HEK293 (cell line): Measurements from ENCODE around the gene NRBF2.

Experiments
- CTCF ChIP-seq: fragments of 450-650 bp; formaldehyde crosslinking; IDR thresholded peaks from 2 replicates; pipeline ENCODE4 v1.5.1; 2016; ENCODE audit warnings: missing biosample characterization, missing genetic modification characterization
- GLI2 ChIP-seq: fragments of 450-650 bp; formaldehyde crosslinking; IDR thresholded peaks from 2 replicates; pipeline ENCODE4; 2017; ENCODE audit warnings: missing biosample characterization, missing genetic modification characterization, low read depth, borderline replicate concordance
- GLIS1 ChIP-seq: fragments of 450-650 bp; formaldehyde crosslinking; IDR thresholded peaks from 2 replicates; pipeline ENCODE4 v1.5.1; 2016; ENCODE audit warnings: missing biosample characterization, missing genetic modification characterization
- HOXD13 ChIP-seq: sonication (generic); formaldehyde crosslinking; IDR thresholded peaks from 2 replicates; pipeline ENCODE4 v1.8.0; 2022; ENCODE audit warnings: missing genetic modification reagents, borderline replicate concordance
- OVOL3 ChIP-seq: fragments of 450-650 bp; formaldehyde crosslinking; IDR thresholded peaks from 2 replicates; pipeline ENCODE4 v1.5.1; 2016; ENCODE audit warnings: missing biosample characterization, missing genetic modification characterization
- PBX3 ChIP-seq: sonication (generic); formaldehyde crosslinking; IDR thresholded peaks from 2 replicates; pipeline ENCODE4 v1.8.1; 2022; ENCODE audit warnings: mild to moderate bottlenecking, moderate library complexity, missing genetic modification reagents
- TSHZ1 ChIP-seq: fragments of 450-650 bp; formaldehyde crosslinking; IDR thresholded peaks from 2 replicates; pipeline ENCODE4 v1.5.1; 2016; ENCODE audit warnings: missing biosample characterization, missing genetic modification characterization, borderline replicate concordance
- WT1 ChIP-seq: fragments of 450-650 bp; formaldehyde crosslinking; IDR thresholded peaks from 2 replicates; pipeline ENCODE4 v1.5.1; 2016; ENCODE audit warnings: missing biosample characterization, missing genetic modification characterization
- ZEB2 ChIP-seq: fragments of 450-650 bp; formaldehyde crosslinking; IDR thresholded peaks from 2 replicates; pipeline ENCODE4 v1.5.1; 2016; ENCODE audit warnings: missing biosample characterization, missing genetic modification characterization
- ZFP69B ChIP-seq: fragments of 450-650 bp; formaldehyde crosslinking; IDR thresholded peaks from 2 replicates; pipeline ENCODE4 v1.5.1; 2016; ENCODE audit warnings: missing biosample characterization, missing genetic modification characterization
- ZNF114 ChIP-seq: fragments of 450-650 bp; formaldehyde crosslinking; IDR thresholded peaks from 2 replicates; pipeline ENCODE4 v1.5.0; 2017; ENCODE audit warnings: missing biosample characterization, missing genetic modification characterization
- ZNF133 ChIP-seq: fragments of 450-650 bp; formaldehyde crosslinking; IDR thresholded peaks from 2 replicates; pipeline ENCODE4 v1.5.1; 2016; ENCODE audit warnings: missing biosample characterization, missing genetic modification characterization
- ZNF155 ChIP-seq: fragments of 450-650 bp; formaldehyde crosslinking; IDR thresholded peaks from 2 replicates; pipeline ENCODE4 v1.5.1; 2016; ENCODE audit warnings: missing biosample characterization, missing genetic modification characterization
- ZNF169 ChIP-seq: fragments of 450-650 bp; formaldehyde crosslinking; IDR thresholded peaks from 2 replicates; pipeline ENCODE4 v1.5.1; 2016; ENCODE audit warnings: missing biosample characterization, missing genetic modification characterization
- ZNF184 ChIP-seq: fragments of 450-650 bp; IDR thresholded peaks from 2 replicates; pipeline ENCODE4 v1.5.1; 2018; ENCODE audit warnings: missing biosample characterization, mild to moderate bottlenecking, missing genetic modification characterization
- ZNF2 ChIP-seq: fragments of 450-650 bp; formaldehyde crosslinking; IDR thresholded peaks from 2 replicates; pipeline ENCODE4 v1.5.1; 2016; ENCODE audit warnings: missing biosample characterization, missing genetic modification characterization
- ZNF214 ChIP-seq: fragments of 450-650 bp; formaldehyde crosslinking; IDR thresholded peaks from 2 replicates; pipeline ENCODE4 v1.5.1; 2017; ENCODE audit warnings: missing biosample characterization, mild to moderate bottlenecking, missing genetic modification characterization, borderline replicate concordance
- ZNF24 ChIP-seq: fragments of 450-650 bp; formaldehyde crosslinking; IDR thresholded peaks from 2 replicates; pipeline ENCODE4 v1.5.1; 2016; ENCODE audit warnings: missing biosample characterization, missing genetic modification characterization
- ZNF354C ChIP-seq: fragments of 450-650 bp; formaldehyde crosslinking; IDR thresholded peaks from 2 replicates; pipeline ENCODE4 v1.5.1; 2016; ENCODE audit warnings: missing biosample characterization, missing genetic modification characterization, low read depth, borderline replicate concordance
- ZNF426 ChIP-seq: fragments of 450-650 bp; formaldehyde crosslinking; IDR thresholded peaks from 2 replicates; pipeline ENCODE4 v1.5.1; 2017; ENCODE audit warnings: missing biosample characterization, missing genetic modification characterization, mild to moderate bottlenecking, inconsistent platforms, moderate library complexity
- ZNF518A ChIP-seq: fragments of 450-650 bp; formaldehyde crosslinking; conservative IDR thresholded peaks from 2 replicates; pipeline ENCODE4 v1.5.1; 2016; ENCODE audit warnings: low read depth, missing biosample characterization, missing genetic modification characterization
- ZNF530 ChIP-seq: fragments of 450-650 bp; formaldehyde crosslinking; IDR thresholded peaks from 2 replicates; pipeline ENCODE4 v1.5.1; 2016; ENCODE audit warnings: low read depth, missing biosample characterization, missing genetic modification characterization
- ZNF629 ChIP-seq: fragments of 450-650 bp; formaldehyde crosslinking; IDR thresholded peaks from 2 replicates; pipeline ENCODE4 v1.5.1; 2017; ENCODE audit warnings: missing biosample characterization, missing genetic modification characterization
- ZNF654 ChIP-seq: fragments of 450-650 bp; formaldehyde crosslinking; IDR thresholded peaks from 2 replicates; pipeline ENCODE4 v1.5.1; 2016; ENCODE audit warnings: low read depth, missing biosample characterization, missing genetic modification characterization
- ZNF677 ChIP-seq: fragments of 450-650 bp; IDR thresholded peaks from 2 replicates; pipeline ENCODE4 v1.5.0; 2018; ENCODE audit warnings: missing biosample characterization, mild to moderate bottlenecking, missing genetic modification characterization, moderate library complexity
- ZNF692 ChIP-seq: fragments of 450-650 bp; formaldehyde crosslinking; IDR thresholded peaks from 2 replicates; pipeline ENCODE4 v1.5.1; 2016; ENCODE audit warnings: missing biosample characterization, missing genetic modification characterization
- ZNF747 ChIP-seq: fragments of 450-650 bp; formaldehyde crosslinking; IDR thresholded peaks from 2 replicates; pipeline ENCODE4 v1.5.1; 2016; ENCODE audit warnings: missing biosample characterization, missing genetic modification characterization
- ZNF785 ChIP-seq: fragments of 450-650 bp; formaldehyde crosslinking; IDR thresholded peaks from 2 replicates; pipeline ENCODE4 v1.5.1; 2016; ENCODE audit warnings: missing biosample characterization, missing genetic modification characterization

The NRBF2 gene

GRCh38 chr10:63157845-63158624 lies 24.9 kb downstream of the NRBF2 start (continued):
- no peak for TF ChIP-seq ZNF518A (tag by site-specific recombination)
- TF ChIP-seq ZNF692 (tag by site-specific recombination), result 0 out of 2 replicates have a peak, but pooled peaks have one; percentile 21
- peak; percentile 94 for TF ChIP-seq ZNF2
- no peak for TF ChIP-seq ZNF677 (tag by site-specific recombination)
- TF ChIP-seq ZNF24 (tag by site-specific recombination), result no peak
- no peak for TF ChIP-seq PBX3
- TF ChIP-seq ZEB2, result peak; percentile 20; the same call in 1 of the 2 replicates
- no peak for TF ChIP-seq ZNF785 (tag by site-specific recombination)
- no peak for TF ChIP-seq ZNF155 (tag by site-specific recombination)
- no peak for TF ChIP-seq TSHZ1 (tag by site-specific recombination)
- TF ChIP-seq HOXD13, result no peak
- TF ChIP-seq ZNF530 (tag by site-specific recombination), result no peak
- TF ChIP-seq OVOL3, result no peak
- peak; percentile 94 for TF ChIP-seq ZNF654
- no peak for TF ChIP-seq ZNF629 (tag by site-specific recombination)
- TF ChIP-seq ZNF214 (tag by site-specific recombination), result no peak
- TF ChIP-seq WT1 (tag by site-specific recombination), result no peak
- TF ChIP-seq ZNF747, result no peak
- no peak for TF ChIP-seq ZNF184 (tag by site-specific recombination)
- TF ChIP-seq ZNF133, result no peak
- TF ChIP-seq ZNF169 (tag by site-specific recombination), result no peak
- TF ChIP-seq GLI2 (tag by site-specific recombination), result no peak
- no peak for TF ChIP-seq ZNF114 (tag by site-specific recombination)
- TF ChIP-seq ZFP69B, result no peak
- no peak for TF ChIP-seq ZNF354C (tag by site-specific recombination)
- no peak for TF ChIP-seq GLIS1 (tag by site-specific recombination)
- TF ChIP-seq CTCF (tag by site-specific recombination), result peak; percentile 43; the same call in 1 of the 2 replicates
- no peak for TF ChIP-seq ZNF426 (tag by site-specific recombination)
